HepG2 (cell line): Measurements from ENCODE around the gene SOX12. TPM values are rescaled to one million over a fixed set of nuclear protein-coding genes. Genes with fewer than 3 reads are reported as not detected.

Experiments
- ATM ChIP-seq: fragments of 450-650 bp; IDR thresholded peaks from 2 replicates; pipeline ENCODE4 v1.7.1; 2017; ENCODE audit warnings: mild to moderate bottlenecking, borderline replicate concordance
- ERF ChIP-seq: IDR thresholded peaks from 2 replicates; pipeline ENCODE4 v1.6.1; 2018; ENCODE audit warnings: missing biosample characterization, missing genetic modification reagents
- FIP1L1 ChIP-seq: fragments of 200-400 bp; formaldehyde crosslinking; IDR thresholded peaks from 2 replicates; pipeline ENCODE4 v1.6.1; 2018; ENCODE audit warnings: low read depth, mild to moderate bottlenecking, low read length, moderate library complexity, borderline replicate concordance; ENCODE audit not compliant: insufficient read depth
- GLI4 ChIP-seq: sonication (generic); formaldehyde crosslinking; IDR thresholded peaks from 2 replicates; pipeline ENCODE4 v1.5.1; 2020; ENCODE audit warnings: missing genetic modification reagents, mild to moderate bottlenecking, moderate library complexity, borderline replicate concordance
- HMG20A ChIP-seq: IDR thresholded peaks from 2 replicates; pipeline ENCODE4 v1.6.1; 2016; ENCODE audit warnings: borderline replicate concordance
- PHF21A ChIP-seq: sonication (generic); formaldehyde crosslinking; IDR thresholded peaks from 2 replicates; pipeline ENCODE4 v1.5.0; 2020; ENCODE audit warnings: mild to moderate bottlenecking, missing genetic modification reagents
- RXRA ChIP-seq: sonication (generic); formaldehyde crosslinking; IDR thresholded peaks from 2 replicates; pipeline ENCODE4 v1.5.1; 2020; ENCODE audit warnings: missing genetic modification reagents
- SOX13 ChIP-seq, 3 experiments: fragments of 450-650 bp in 1 of 3; sonication (generic) in 1 of 3; formaldehyde crosslinking in 1 of 3; IDR thresholded peaks in 2 of 3; conservative IDR thresholded peaks in 1 of 3; 2 replicates each; pipeline versions ENCODE4 v1.5.0 to v1.6.1; 2016 to 2020; ENCODE audit warnings: antibody characterized with exemption in 1 of 3, mild to moderate bottlenecking in 1 of 3, missing compliant biosample characterization in 1 of 3, missing genetic modification reagents in 1 of 3, moderate library complexity in 1 of 3
- UBTF ChIP-seq: sonication (generic); formaldehyde crosslinking; IDR thresholded peaks from 2 replicates; pipeline ENCODE4 v1.4.0; 2020; ENCODE audit warnings: mild to moderate bottlenecking, missing genetic modification reagents
- ZNF101 ChIP-seq: sonication (generic); formaldehyde crosslinking; IDR thresholded peaks from 2 replicates; pipeline ENCODE4 v1.4.0; 2020; ENCODE audit warnings: mild to moderate bottlenecking, low read depth, missing genetic modification reagents, borderline replicate concordance
- ZNF253 ChIP-seq: sonication (generic); formaldehyde crosslinking; IDR thresholded peaks from 2 replicates; pipeline ENCODE4 v1.8.0; 2022; ENCODE audit warnings: mild to moderate bottlenecking, missing genetic modification reagents, borderline replicate concordance
- ZNF33B ChIP-seq: sonication (generic); formaldehyde crosslinking; IDR thresholded peaks from 2 replicates; pipeline ENCODE4 v1.5.1; 2020; ENCODE audit warnings: mild to moderate bottlenecking, missing genetic modification reagents
- ZNF704 ChIP-seq: sonication (generic); formaldehyde crosslinking; IDR thresholded peaks from 2 replicates; pipeline ENCODE4 v1.8.1; 2023; ENCODE audit warnings: mild to moderate bottlenecking, inconsistent platforms, moderate library complexity, missing genetic modification reagents, borderline replicate concordance
- polyA plus RNA-seq, 8 experiments: library from polyadenylated mRNA; depleted of rRNA in 3 of 8; stranded (reverse) in 7 of 8; unstranded in 1 of 8; fragments of >200 nt; fragmentation: Illumina TruSeq in 4 of 8; extraction: Trizol in 4 of 8; gene quantifications; 2 replicates each; pipeline versions ENCODE4 v1.2.1 to v1.2.3, GENCODE V29; 2011 to 2016; ENCODE audit warnings: low read depth in 4 of 8, missing spikeins in 1 of 8, mixed read lengths in 1 of 8; ENCODE audit not compliant: insufficient read depth in 1 of 8
- total RNA-seq, 5 experiments: library from RNA; depleted of rRNA; stranded (reverse); fragments of >200 nt; fragmentation: Illumina TruSeq; extraction: Trizol; gene quantifications; 2 replicates each; pipeline ENCODE4 v1.2.3, GENCODE V29; 2016; ENCODE audit warnings: low read depth in 1 of 5
- TF ChIP-seq, protein P1 (sequence below): sonication (generic); formaldehyde crosslinking; IDR thresholded peaks from 2 replicates; pipeline ENCODE4 v1.4.0; 2020; ENCODE audit warnings: missing genetic modification reagents, borderline replicate concordance

Gene SOX12
- total and polyA plus RNA-seq, 2 of the 13 experiments (the other 11 are each of a cell fraction or from before 2014, with no cell fraction given) = 10.0 to 18.7 TPM

- TF ChIP-seq ZNF101 = no peak
- no peak for TF ChIP-seq ZNF253 (CRISPR knock-in tag)
- no peak for TF ChIP-seq ERF (CRISPR knock-in tag)
- no peak for TF ChIP-seq PHF21A (CRISPR knock-in tag)
- no peak for TF ChIP-seq ZNF33B (CRISPR knock-in tag)
- no peak for TF ChIP-seq ZNF704 (CRISPR knock-in tag)
- no peak for TF ChIP-seq RXRA
- no peak for TF ChIP-seq UBTF (CRISPR knock-in tag)
- TF ChIP-seq, protein P1, sequence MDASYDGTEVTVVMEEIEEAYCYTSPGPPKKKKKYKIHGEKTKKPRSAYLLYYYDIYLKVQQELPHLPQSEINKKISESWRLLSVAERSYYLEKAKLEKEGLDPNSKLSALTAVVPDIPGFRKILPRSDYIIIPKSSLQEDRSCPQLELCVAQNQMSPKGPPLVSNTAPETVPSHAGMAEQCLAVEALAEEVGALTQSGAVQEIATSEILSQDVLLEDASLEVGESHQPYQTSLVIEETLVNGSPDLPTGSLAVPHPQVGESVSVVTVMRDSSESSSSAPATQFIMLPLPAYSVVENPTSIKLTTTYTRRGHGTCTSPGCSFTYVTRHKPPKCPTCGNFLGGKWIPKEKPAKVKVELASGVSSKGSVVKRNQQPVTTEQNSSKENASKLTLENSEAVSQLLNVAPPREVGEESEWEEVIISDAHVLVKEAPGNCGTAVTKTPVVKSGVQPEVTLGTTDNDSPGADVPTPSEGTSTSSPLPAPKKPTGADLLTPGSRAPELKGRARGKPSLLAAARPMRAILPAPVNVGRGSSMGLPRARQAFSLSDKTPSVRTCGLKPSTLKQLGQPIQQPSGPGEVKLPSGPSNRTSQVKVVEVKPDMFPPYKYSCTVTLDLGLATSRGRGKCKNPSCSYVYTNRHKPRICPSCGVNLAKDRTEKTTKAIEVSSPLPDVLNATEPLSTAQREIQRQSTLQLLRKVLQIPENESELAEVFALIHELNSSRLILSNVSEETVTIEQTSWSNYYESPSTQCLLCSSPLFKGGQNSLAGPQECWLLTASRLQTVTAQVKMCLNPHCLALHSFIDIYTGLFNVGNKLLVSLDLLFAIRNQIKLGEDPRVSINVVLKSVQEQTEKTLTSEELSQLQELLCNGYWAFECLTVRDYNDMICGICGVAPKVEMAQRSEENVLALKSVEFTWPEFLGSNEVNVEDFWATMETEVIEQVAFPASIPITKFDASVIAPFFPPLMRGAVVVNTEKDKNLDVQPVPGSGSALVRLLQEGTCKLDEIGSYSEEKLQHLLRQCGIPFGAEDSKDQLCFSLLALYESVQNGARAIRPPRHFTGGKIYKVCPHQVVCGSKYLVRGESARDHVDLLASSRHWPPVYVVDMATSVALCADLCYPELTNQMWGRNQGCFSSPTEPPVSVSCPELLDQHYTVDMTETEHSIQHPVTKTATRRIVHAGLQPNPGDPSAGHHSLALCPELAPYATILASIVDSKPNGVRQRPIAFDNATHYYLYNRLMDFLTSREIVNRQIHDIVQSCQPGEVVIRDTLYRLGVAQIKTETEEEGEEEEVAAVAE = no peak
- TF ChIP-seq HMG20A (CRISPR knock-in tag) = no peak
- 0 out of 2 replicates have a peak, but pooled peaks have one; percentile 57 for TF ChIP-seq GLI4
- no peak for TF ChIP-seq FIP1L1
- TF ChIP-seq ATM = no peak
- TF ChIP-seq SOX13 (IDR thresholded peaks at IDR 0.05) = no peak
- TF ChIP-seq SOX13 (CRISPR knock-in tag; conservative IDR thresholded peaks at IDR 0.05 in 1 of 2, IDR thresholded peaks at IDR 0.05 in 1 of 2) = no peak
These were observed 42.1 kb downstream of the SOX12 start (continued) for GRCh38 chr20:367486-367887.
